ENCODE results near the gene VPS16. TPM values are rescaled to one million over a fixed set of nuclear protein-coding genes. Genes with fewer than 3 reads are reported as not detected.
A peak's percentile ranks its signal among the peaks of the same experiment; 100 is the strongest.

VPS16 gene
- total and polyA plus RNA-seq, 2 of the 13 experiments (the other 11 are each of a cell fraction or from before 2014, with no cell fraction given): 34.2 to 35.4 TPM

GRCh38 chr20:2880650-2881049, 40.1 kb downstream of the VPS16 start:
- no peak for DNase-seq (ENCODE audit: low spot score)
- Histone ChIP-seq H3K9ac (ENCODE audit: insufficient read depth, low read depth, low read length) (no peak overlapping the region), H4K20me1 (ENCODE audit: insufficient read depth, low read length) (peaks cover 9% of the 10 kb centered on the region; the same call in 1 of the 2 replicates), H3K9me3 (ENCODE audit: low read length) (no peaks in the 10 kb centered on the region), H2AFZ (ENCODE audit: low read length) (no peak overlapping the region), H3K4me2 (ENCODE audit: low read depth, low read length) (no peak overlapping the region), H3K4me1 (ENCODE audit: insufficient read depth, low read length) (peaks cover 16% of the 10 kb centered on the region), H3K4me3 (replicated peaks in 1 of 3; ENCODE audit: insufficient read depth in 1 of 3, low read depth in 2 of 3, low read length in 3 of 3) (no peak overlapping the region), H3K27me3 (ENCODE audit: control insufficient read depth in 1 of 2, insufficient read depth in 2 of 2, low read length in 2 of 2) (no peaks in the 10 kb centered on the region), H3K79me2 (ENCODE audit: insufficient read depth, low read length) (peaks cover 76% of the 10 kb centered on the region), H3K36me3 (replicated peaks in 1 of 2; ENCODE audit: control insufficient read depth in 1 of 2, insufficient read depth in 2 of 2, low read length in 2 of 2) (peaks cover 0 to 3% of the 10 kb centered on the region in 2 experiments; a peak in 1 of 5 replicates), H3K27ac (ENCODE audit: extremely low read length, insufficient read depth, low read length) (no peak overlapping the region)
- peak; percentile 78 for TF ChIP-seq ZNF121 (CRISPR knock-in tag; IDR thresholded peaks at IDR 0.05)
- TF ChIP-seq ZNF891 (CRISPR knock-in tag; IDR thresholded peaks at IDR 0.05): peak; percentile 43; the same call in 1 of the 2 replicates
- TF ChIP-seq TCF7 (IDR thresholded peaks at IDR 0.05; ENCODE audit: low read depth): no peak
- intact Hi-C loops (cut with micrococcal nuclease; ENCODE audit: unreplicated experiment): no loop called here
- WGBS (ENCODE audit: low lambda C conversion rate): 82% methylated on average over 7 of the region's 7 CpGs
- ChIA-PET CTCF (ENCODE audit: low intra/inter-chr PET ratio, low total read pairs) (no interaction called here), POLR2A (no interaction called here)
- ATAC-seq: no peak
- in situ Hi-C loops (cut with HindIII; ENCODE audit: extremely low pct_ligation_motif_present, low pct_unique_long_range_greater_than_20kb): no loop called here
- no TSS peak for BruUV-seq (replicated peaks)
- no peak for FAIRE-seq

- ChIA-PET CTCF (ENCODE audit: low intra/inter-chr PET ratio, low total read pairs) (no interaction called here), POLR2A (no interaction called here)
- no peaks in the 10 kb centered on the region; a peak in 1 of 5 replicates for H3K36me3 ChIP-seq (replicated peaks in 1 of 2; ENCODE audit: control insufficient read depth in 1 of 2, insufficient read depth in 2 of 2, low read length in 2 of 2)
- H3K4me1 ChIP-seq (ENCODE audit: insufficient read depth, low read length): no peaks in the 10 kb centered on the region
- no peak for FAIRE-seq
- no peak for DNase-seq (ENCODE audit: low spot score)
- no peak overlapping the region for H3K4me2 ChIP-seq (ENCODE audit: low read depth, low read length)
- no peak overlapping the region for H2AFZ ChIP-seq (ENCODE audit: low read length)
- no peak for ATAC-seq
- peaks cover 16% of the 10 kb centered on the region; the same call in 1 of the 2 replicates for H4K20me1 ChIP-seq (ENCODE audit: insufficient read depth, low read length)
- H3K4me3 ChIP-seq (replicated peaks in 1 of 3; ENCODE audit: insufficient read depth in 1 of 3, low read depth in 2 of 3, low read length in 3 of 3): no peak overlapping the region
- H3K79me2 ChIP-seq (ENCODE audit: insufficient read depth, low read length): peaks cover 68% of the 10 kb centered on the region
- BruUV-seq (replicated peaks): TSS peak; percentile 2
- WGBS (ENCODE audit: low lambda C conversion rate): 93% methylated on average over 3 of the region's 3 CpGs
- intact Hi-C loops (cut with micrococcal nuclease; ENCODE audit: unreplicated experiment) (no loop called here), in situ Hi-C loops (cut with HindIII; ENCODE audit: extremely low pct_ligation_motif_present, low pct_unique_long_range_greater_than_20kb) (no loop called here)
- H3K9me3 ChIP-seq (ENCODE audit: low read length): no peaks in the 10 kb centered on the region
- no peak overlapping the region for H3K9ac ChIP-seq (ENCODE audit: insufficient read depth, low read depth, low read length)
- no peaks in the 10 kb centered on the region for H3K27me3 ChIP-seq (ENCODE audit: control insufficient read depth in 1 of 2, insufficient read depth in 2 of 2, low read length in 2 of 2)
- no peak overlapping the region for H3K27ac ChIP-seq (ENCODE audit: extremely low read length, insufficient read depth, low read length)
- TF ChIP-seq ZFP82 (CRISPR knock-in tag; IDR thresholded peaks at IDR 0.05; ENCODE audit: borderline replicate concordance): no peak
- no peak for TF ChIP-seq PRDM15 (CRISPR knock-in tag; IDR thresholded peaks at IDR 0.05)
Observed at GRCh38 chr20:2883726-2884637, 43.4 kb downstream of the VPS16 start.

Measured in HepG2 (cell line).